Gastrocnemius medialis (tissue), 4 donors: ENCODE measurements around the gene EFCAB6. TPM values are rescaled to one million over a fixed set of nuclear protein-coding genes. Genes with fewer than 3 reads are reported as not detected.

Experiments
- ATAC-seq, 2 donors: fragments of 150-250 bp; one replicate each; pipeline ENCODE4 v1.9.1; 2016
- DNase-seq, 2 donors: peaks; one replicate each; pipeline ENCODE4 v3.0.0-alpha.2; 2019
- H3K27ac ChIP-seq, 4 donors: fragments of 200-600 bp; sonication (generic); 1 replicate in 1 of 4; 2 replicates in 3 of 4; pipeline ENCODE4 v1.5.1; 2016 to 2018; ENCODE audit warnings: mild to moderate bottlenecking in 2 of 4, moderate library complexity in 1 of 4
- H3K27me3 ChIP-seq, 3 donors: fragments of 200-600 bp; sonication (generic) in 2 of 3; 1 replicate in 1 of 3; 2 replicates in 2 of 3; pipeline versions ENCODE4 v1.5.1 to v1.6.0; 2016 to 2019; ENCODE audit warnings: mild to moderate bottlenecking in 1 of 3, moderate library complexity in 1 of 3
- H3K36me3 ChIP-seq, 2 donors: fragments of 200-600 bp; sonication (generic) in 1 of 2; one replicate each; pipeline ENCODE4 v1.5.1; 2017 to 2018
- H3K4me1 ChIP-seq, 2 donors: fragments of 200-600 bp; sonication (generic) in 1 of 2; one replicate each; pipeline ENCODE4 v1.5.1; 2016 to 2017; ENCODE audit warnings: mild to moderate bottlenecking in 2 of 2
- H3K4me3 ChIP-seq, 4 donors: fragments of 200-600 bp; sonication (generic) in 3 of 4; 1 replicate in 1 of 4; 2 replicates in 3 of 4; pipeline ENCODE4 v1.5.1; 2016 to 2019; ENCODE audit warnings: mild to moderate bottlenecking in 2 of 4
- H3K9me3 ChIP-seq, 3 donors: fragments of 200-600 bp; sonication (generic) in 2 of 3; 1 replicate in 1 of 3; 2 replicates in 2 of 3; pipeline ENCODE4 v1.5.1; 2016 to 2019
- CTCF ChIP-seq, 5 experiments: fragments of 450-650 bp in 3 of 5; fragments of 200-600 bp in 2 of 5; sonication (generic) in 2 of 5; IDR thresholded peaks in 4 of 5; conservative IDR thresholded peaks in 1 of 5; 1 replicate in 4 of 5; 2 replicates in 1 of 5; pipeline ENCODE4 v1.5.1; 2016 to 2019; ENCODE audit warnings: antibody characterized with exemption in 5 of 5, mild to moderate bottlenecking in 3 of 5, moderate library complexity in 3 of 5
- POLR2A ChIP-seq, 2 donors: fragments of 450-650 bp; IDR thresholded peaks; one replicate each; pipeline ENCODE4 v1.6.1; 2017; ENCODE audit warnings: antibody characterized with exemption in 2 of 2, mild to moderate bottlenecking in 2 of 2, moderate library complexity in 2 of 2
- in situ Hi-C, 4 donors: fragments of 200-750 bp; cut with MboI; loops; one replicate each; pipeline versions ENCODE4 v1.15.0 to v1.8.0; 2017; ENCODE audit warnings: low sequenced_read_pairs in 4 of 4
- intact Hi-C: fragments of 100-400 bp; cut with DNase I; formaldehyde crosslinking; loops from one replicate; pipeline ENCODE4 v1.15.1; 2023; ENCODE audit warnings: low total_unique reads
- total RNA-seq, 4 donors: library from RNA; depleted of rRNA; stranded (reverse); fragments of >200 nt; gene quantifications; one replicate each; pipeline versions ENCODE4 v1.1.0 to v1.2.3, GENCODE V29; 2016

Gene EFCAB6
- total RNA-seq, 4 donors from 2014 or later, result 0.07 to 4.4 (median 0.28) TPM

- H3K4me1 ChIP-seq, result peaks cover 0 to 3% of the 10 kb centered on the region in 2 donors
- no peaks in the 10 kb centered on the region for H3K9me3 ChIP-seq
- ATAC-seq (no peak), DNase-seq (no peak)
- no peak overlapping the region for H3K27ac ChIP-seq
- H3K27me3 ChIP-seq, result peaks cover 0 to 3% (median 2%) of the 10 kb centered on the region in 3 donors
- TF ChIP-seq CTCF (IDR thresholded peaks at IDR 0.05 in 4 of 5, conservative IDR thresholded peaks at IDR 0.05 in 1 of 5) (no peak), POLR2A (IDR thresholded peaks at IDR 0.05) (no peak)
- no peak overlapping the region for H3K4me3 ChIP-seq
- intact Hi-C loops (no loop called here), in situ Hi-C loops (no loop called here)
- no peaks in the 10 kb centered on the region for H3K36me3 ChIP-seq
Measured at GRCh38 chr22:43526117-43526655, 285.9 kb downstream of the EFCAB6 start.

GRCh38 chr22:43521716-43522115, 290.4 kb downstream of the EFCAB6 start:
- TF ChIP-seq POLR2A (IDR thresholded peaks at IDR 0.05) (no peak), CTCF (IDR thresholded peaks at IDR 0.05 in 4 of 5, conservative IDR thresholded peaks at IDR 0.05 in 1 of 5) (no peak)
- Histone ChIP-seq H3K4me3 (no peak overlapping the region), H3K27ac (no peak overlapping the region), H3K4me1 (peaks cover 0 to 3% of the 10 kb centered on the region in 2 donors), H3K27me3 (peaks cover 0 to under 1% (median 0%) of the 10 kb centered on the region in 3 donors), H3K9me3 (no peaks in the 10 kb centered on the region), H3K36me3 (no peaks in the 10 kb centered on the region)
- in situ Hi-C loops (no loop called here), intact Hi-C loops (no loop called here)
- DNase-seq, result no peak
- no peak for ATAC-seq

- ATAC-seq (no peak), DNase-seq (no peak)
- H3K9me3 ChIP-seq, result no peaks in the 10 kb centered on the region
- peaks cover 0 to 3% of the 10 kb centered on the region in 2 donors for H3K4me1 ChIP-seq
- no peak overlapping the region for H3K4me3 ChIP-seq
- no peak overlapping the region for H3K27ac ChIP-seq
- H3K27me3 ChIP-seq, result no peaks in the 10 kb centered on the region
- in situ Hi-C loops (no loop called here), intact Hi-C loops (no loop called here)
- TF ChIP-seq POLR2A (IDR thresholded peaks at IDR 0.05) (no peak), CTCF (IDR thresholded peaks at IDR 0.05 in 4 of 5, conservative IDR thresholded peaks at IDR 0.05 in 1 of 5) (no peak)
- no peaks in the 10 kb centered on the region for H3K36me3 ChIP-seq
Measured at GRCh38 chr22:43520632-43521039, 291.5 kb downstream of the EFCAB6 start.

GRCh38 chr22:43516996-43517635, 295.0 kb downstream of the EFCAB6 start:
- Histone ChIP-seq H3K4me3 (no peak overlapping the region), H3K9me3 (no peaks in the 10 kb centered on the region), H3K4me1 (no peaks in the 10 kb centered on the region), H3K27ac (no peak overlapping the region), H3K27me3 (peaks cover 0 to 2% (median 0%) of the 10 kb centered on the region in 3 donors), H3K36me3 (no peaks in the 10 kb centered on the region)
- DNase-seq (no peak), ATAC-seq (no peak)
- in situ Hi-C loops, result no loop called here
- TF ChIP-seq POLR2A (IDR thresholded peaks at IDR 0.05) (no peak), CTCF (IDR thresholded peaks at IDR 0.05 in 4 of 5, conservative IDR thresholded peaks at IDR 0.05 in 1 of 5) (no peak)
- intact Hi-C loops, result no loop called here
